NCI-H748 treated with DMSO at 0.1 percent for 48 hours (cell line): Measurements from ENCODE around the gene SLX4IP.

Experiments used
- DNase-seq: peaks from one replicate; lab custom pipeline; 2025; lab: John Stamatoyannopoulos, UW

Gene SLX4IP

DNA sequence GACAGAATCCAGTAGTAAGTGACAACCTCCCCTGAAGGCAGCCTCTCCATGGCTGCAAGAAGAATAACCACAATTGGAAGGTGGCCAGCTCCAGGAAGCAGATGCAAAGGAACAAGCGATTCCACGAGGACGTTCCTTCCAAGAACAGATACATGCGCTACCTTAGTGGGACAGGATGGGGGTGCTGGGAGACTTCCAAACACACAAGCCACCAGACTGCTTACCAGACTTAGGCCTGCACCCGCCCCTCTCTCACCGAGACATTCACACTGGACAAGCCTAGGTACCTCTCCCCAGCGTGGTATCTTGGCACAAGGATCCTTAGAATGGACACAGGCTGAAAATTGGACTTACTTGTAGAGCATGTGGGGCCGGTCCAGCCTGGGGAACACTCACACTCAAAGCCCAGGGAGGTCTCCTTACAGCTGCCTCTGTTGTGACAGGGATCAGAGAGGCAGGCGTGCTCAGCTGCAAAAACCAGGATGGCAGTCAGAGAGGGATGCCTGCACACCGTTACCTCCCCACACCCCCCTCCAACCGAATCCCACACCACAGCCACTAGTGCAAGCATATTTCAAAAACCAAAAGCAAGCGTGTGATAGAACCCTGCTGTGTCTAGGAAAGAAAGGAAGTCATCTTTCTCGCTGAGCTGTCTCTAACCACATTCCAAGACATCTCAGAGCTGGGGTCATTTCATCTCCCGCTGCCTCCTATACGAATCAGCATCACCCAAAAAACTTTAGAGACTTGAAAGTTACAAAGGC, 216.3 kb downstream of the SLX4IP start:
- no peak for DNase-seq

DNA sequence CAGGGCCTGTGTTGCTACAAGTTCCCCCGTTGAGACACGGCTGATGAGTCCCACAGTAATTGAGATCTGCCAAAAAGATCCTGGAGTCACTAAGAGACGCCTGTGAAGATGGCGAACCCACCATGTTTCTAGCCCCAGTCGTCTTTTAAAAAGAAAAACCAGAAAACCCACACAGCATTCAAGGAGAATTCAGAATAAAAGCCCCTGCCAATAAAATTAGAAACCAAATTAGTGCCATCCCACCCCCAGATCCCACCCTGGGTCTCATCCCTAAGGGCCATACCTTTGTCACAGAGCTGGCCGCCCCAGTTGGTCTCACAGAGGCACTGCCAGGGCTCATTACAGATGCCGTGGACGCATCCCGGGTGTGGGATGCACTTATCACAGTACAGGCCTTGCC, 217.1 kb downstream of the SLX4IP start:
- DNase-seq, result no peak

DNA sequence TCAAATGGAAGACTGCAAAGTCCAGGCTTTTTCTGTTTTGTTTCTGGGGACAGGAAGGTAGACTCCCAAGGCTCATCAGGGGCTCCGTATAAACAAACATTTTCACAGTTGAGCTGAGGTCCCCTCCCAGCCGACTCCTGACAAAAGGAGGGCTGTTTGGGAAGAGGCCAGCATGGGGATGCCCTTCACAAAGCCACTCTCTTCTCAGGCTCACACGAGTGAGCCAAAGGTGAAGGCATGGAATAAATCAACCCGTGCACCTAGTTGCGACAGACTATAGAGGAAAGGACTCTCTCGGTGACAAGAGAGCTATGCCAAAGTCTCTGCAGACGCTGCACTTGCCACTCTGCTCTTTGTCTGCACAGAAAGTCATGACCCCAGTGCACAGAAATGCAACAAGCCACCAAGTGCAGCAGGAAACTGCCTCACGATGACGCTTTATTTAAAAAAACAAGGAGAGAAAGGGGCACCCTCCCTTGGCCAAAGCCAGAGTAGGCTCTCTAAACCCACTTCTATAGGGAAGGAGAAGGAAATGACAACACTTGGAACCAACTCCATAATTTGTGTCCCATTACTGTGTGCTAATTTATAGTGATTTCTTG, 217.7 kb downstream of the SLX4IP start:
- no peak for DNase-seq

DNA sequence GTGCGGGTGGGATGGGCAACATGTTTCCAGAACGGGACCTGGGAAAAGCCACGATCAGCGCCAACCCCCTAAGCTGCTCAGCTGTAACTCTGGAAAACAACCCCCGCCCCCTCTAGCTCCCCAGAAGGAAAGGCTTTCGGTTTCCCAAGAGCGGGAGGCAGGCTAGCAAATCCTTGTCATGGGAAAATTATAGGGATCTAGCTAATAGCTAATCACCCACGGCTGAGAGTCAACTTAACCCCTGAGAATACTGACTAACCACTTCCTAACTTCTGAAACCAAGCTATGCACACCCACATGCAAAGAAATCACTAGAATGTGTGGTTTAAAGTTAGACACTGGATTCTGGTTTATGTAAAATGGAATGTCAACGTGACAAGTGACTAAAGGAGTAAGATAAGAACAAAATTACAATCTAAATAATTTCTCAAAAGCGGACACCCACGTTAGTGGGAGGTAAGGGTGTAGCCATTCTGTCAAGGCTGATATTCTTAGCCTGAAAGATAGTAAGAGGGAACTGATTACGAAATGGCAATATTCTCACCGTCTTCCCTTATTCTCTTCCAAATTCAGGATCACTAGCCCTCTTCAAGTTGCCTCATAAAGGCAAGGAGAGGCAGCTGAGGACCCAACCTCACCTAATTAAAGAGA, 218.6 kb downstream of the SLX4IP start:
- DNase-seq, result no peak

DNA sequence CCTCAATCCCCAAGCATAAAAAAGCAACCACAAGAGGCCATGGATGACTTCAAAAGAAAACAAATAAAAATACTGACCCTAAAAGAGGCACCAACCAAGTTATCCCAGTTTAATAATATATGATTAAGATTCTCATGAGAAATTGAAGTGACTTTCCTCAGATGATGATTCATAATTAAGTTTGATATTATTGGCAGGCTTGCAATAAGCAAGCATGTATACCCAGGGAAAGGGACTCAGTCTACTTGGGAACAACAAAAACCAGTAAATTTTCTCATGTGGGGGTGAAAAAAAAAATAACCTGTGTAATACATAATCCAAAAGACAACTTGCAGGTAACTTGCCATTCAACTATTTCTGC, 219.1 kb downstream of the SLX4IP start:
- DNase-seq, result no peak

DNA sequence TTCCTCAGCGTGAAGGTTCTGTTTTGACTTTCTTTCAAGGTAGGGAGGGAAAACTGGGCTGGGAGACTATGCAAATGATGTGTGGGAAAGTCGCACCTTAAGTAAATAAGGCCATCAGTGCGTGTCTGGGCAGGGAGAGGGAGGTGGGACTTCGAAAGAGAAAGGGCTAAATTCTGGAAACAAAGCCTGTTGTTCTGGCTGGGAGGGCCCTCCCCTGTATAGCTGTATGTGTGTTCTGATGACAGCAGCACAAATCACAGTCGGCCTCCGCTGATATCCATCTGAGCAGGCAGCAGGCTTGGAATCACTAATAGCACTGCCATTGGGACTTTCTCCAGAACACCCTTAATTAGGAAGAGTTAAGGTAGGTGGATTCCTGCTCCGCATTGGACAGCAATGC, 219.5 kb downstream of the SLX4IP start:
- peak; percentile 33 for DNase-seq

DNA sequence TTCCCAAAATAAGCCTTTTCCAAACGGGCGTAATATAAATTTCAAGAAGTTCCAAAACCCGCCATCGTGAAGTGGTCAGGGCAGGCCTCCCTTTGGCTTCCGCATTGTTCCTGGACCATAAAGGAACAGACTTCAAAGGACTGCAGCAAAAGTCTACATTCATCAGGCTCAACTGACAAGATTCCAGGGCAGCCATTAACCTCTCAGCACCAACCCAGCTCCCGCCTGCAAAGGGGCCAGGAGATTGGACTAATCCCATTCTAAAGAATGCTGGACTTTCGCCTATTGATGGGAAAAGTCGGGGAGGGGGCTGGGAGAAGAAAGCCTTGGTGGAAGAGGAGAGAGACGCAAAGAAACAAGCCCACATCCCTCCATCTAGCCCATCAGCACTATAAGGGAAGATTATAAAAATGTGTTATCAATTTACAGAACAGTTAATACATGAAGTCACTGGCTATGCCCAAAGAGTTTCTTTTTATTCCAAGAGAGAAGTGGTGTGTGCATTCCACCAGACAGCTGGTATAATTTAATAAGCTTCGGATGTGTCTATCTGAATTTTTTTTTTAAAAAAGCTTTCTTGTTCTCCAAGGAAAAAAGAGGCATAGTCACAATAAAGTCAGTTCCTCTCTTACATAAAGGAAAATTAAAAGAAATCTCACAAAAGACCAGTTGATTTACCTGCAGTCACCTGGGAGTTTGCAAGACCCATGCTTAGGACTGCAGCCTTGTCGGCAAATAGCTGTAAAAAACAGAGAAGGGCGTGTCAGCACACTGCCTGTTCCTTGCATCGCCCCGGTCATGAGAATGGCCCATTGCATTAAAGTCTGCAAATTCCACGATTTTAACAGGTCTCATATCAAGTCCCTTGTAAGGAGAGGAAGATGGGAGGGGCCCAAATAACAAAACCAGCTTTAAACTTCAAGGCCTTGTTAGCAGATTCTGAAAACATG, 220.9 kb downstream of the SLX4IP start:
- DNase-seq, result no peak

DNA sequence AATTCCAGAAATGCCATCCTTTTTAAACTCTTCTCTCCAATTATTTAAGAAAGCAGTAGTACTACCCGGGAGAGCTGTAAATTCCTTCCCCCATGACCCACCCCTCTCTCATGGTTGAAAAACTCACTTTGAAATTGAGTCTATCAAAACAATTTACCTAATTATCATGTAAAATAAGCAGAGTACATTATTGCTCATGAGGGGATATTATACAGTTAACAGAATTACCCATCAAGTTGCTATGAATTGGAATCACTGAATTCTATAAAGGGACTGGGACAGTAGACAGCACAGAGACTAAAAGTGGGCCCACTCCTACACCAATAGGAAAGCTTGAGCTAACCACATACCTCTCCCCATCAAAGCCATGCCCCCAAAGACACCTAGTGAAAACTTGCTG, 222.3 kb downstream of the SLX4IP start:
- DNase-seq, result no peak

DNA sequence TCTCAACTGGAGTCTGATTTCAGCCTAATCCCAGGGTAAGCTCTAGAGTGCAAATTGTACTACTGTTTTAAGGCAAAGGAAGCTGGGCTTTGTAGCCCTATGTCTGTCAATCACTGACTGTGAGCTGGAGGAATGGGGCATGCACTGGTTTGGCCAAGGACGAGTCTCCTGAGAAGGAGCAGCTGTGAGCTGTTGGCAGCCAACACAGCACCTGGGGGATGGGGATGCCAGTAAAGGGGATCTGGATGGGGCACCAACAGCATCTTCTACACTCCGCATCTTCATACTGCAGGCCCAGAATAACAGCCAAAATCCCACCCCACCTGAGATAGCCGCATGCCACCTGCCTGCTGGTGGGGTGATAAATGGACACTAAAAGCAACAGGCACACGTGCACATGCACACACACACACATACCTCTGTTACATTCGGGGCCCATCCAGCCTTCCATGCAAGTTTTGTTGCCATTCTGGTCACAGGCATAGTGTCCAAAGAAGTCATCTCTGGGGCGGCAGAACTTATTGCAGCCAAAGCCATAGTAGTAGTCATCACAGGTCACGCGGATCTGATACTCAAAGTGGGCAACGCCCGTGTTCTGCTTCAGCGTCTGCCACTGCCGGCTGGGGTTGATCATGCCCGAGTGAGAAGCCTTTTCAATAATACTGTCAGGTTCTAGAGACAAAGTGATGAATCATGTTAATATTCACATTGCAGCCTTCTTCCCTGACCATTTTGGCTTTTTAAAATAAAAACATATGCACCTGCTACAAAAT, 223.1 kb downstream of the SLX4IP start:
- no peak for DNase-seq

DNA sequence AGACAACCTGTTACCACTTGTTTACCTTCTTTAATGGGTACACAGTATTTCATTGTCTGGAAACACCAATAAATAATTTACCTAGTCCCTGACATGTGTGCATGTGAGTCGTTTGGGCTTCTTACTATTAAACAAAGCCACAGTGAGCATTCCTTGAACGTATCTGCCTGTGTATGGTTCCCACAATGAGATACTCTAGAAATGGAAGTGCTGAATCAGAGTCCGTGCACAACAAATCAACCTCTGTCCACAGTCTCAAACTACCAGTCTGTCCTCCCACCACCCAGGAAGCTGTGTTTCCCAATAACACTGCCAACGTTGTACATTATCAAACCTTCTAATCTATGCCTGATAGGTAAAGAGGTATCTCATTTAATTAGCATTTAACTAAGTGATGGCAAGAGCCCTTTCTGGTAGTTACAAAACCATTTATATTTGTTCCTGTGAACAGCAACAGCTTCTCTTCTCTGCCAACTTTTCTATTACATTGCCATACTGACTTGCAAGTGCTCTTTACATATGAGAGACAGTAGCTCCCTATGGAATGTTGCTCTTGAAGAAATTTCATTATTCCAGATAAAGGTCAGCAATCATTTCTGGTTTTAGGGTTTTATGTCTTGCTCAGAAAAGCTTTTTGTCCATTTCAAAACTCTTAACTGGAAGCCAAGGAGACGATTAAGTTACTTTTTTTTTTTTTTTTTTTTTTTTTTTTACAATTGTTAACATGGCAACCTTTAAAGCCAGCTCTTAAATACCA, 223.9 kb downstream of the SLX4IP start:
- no peak for DNase-seq

DNA sequence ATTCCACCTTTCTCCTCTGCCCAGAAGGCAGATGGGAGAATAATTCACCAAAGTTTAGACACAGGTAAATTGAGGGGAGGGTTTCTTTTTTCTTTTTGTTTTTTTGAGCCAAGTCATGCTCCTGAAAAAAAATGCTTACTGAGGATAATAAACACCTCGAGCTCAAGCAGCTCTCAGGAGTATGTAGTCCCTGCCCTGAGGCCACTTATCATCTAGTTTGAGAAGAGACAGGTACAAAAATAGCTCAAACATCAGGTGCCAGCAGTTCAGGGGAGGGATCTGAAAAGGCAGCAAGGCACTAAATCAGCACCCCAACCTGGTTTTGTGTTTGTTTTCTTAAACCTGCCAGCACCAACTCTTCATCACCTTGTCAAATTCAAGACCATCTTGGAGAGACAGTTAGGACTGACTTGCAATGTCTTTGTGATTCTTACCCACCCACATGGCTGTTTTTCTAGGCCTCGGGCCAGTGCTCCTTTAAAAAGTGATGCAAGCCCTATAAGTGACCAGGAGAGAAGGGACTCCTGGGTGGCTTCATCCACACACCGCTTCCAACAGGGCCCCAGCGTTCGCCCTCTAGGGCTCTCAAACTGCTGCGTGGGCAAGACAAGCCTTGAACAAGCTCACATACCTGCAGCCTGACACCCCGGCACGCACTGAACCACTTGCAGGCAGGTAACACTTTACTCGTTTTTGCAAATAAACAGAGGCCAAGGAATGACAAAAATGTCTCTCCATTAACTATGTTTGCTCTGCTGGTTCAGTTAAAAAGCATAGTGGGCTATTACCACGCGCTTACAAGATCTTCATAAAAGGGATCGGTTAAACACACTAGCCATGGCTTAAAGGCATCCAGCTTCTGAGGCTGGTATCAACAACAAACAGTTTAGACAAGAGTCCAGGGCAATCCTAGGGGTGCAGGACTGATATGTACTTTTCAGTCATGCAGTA, 224.8 kb downstream of the SLX4IP start:
- no peak for DNase-seq

DNA sequence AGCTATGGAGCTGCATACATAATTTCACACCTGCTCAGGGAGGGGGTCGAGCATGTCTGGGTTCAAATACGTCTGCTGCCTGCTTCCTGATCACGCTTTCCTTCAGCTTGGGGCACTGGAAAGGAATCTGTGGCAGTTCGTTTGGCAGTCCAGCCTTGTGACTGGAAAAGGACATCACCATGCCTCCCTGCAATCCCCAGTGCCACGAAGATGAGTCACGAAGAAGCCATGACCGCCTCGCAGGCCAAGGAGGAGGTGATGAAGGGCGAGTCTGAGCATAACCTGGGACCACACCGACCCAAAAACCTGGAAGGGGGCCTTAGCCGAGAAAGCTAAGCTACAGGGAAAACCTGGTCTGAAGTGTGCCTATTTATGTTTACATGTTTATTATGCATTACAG, 225.6 kb downstream of the SLX4IP start:
- DNase-seq, result no peak

DNA sequence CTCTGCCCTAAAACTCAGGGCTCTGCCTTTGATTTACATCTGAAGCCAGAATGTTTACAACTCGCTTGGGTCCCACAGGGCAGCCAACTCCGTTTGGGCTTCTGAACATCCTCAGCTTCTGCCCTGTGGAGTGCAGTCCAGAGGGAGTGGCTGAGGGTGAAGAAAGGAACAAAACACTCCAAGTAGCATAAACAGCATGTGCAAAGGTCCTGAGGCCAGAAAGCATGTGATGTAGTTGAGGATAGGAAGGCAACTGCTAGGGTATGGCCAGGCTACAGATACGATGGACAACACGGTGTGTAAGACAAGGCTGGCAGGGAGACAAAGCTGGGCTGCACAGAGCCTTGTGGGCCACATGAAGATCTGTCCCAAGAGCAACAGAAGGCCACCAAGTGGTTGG, 226.2 kb downstream of the SLX4IP start:
- DNase-seq, result no peak

DNA sequence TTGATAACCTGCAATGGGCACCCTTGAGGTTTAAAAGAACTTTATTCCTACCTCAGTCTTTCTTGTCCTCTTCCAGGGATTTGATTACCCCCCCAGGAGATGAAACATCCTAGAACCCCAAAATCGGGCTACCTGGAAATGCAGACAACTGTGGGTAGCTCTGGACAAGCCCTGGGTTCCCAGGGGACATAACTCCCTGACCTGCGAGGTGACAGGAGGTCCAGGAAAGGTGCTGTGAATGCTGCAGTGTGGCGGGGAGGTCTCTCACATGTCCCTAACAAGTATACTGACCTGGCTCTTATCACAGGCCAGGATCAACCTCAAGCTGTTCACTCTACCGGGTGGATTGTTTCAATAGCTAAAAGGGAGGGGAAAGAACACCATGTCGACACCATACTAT, 227.0 kb downstream of the SLX4IP start:
- DNase-seq, result no peak

DNA sequence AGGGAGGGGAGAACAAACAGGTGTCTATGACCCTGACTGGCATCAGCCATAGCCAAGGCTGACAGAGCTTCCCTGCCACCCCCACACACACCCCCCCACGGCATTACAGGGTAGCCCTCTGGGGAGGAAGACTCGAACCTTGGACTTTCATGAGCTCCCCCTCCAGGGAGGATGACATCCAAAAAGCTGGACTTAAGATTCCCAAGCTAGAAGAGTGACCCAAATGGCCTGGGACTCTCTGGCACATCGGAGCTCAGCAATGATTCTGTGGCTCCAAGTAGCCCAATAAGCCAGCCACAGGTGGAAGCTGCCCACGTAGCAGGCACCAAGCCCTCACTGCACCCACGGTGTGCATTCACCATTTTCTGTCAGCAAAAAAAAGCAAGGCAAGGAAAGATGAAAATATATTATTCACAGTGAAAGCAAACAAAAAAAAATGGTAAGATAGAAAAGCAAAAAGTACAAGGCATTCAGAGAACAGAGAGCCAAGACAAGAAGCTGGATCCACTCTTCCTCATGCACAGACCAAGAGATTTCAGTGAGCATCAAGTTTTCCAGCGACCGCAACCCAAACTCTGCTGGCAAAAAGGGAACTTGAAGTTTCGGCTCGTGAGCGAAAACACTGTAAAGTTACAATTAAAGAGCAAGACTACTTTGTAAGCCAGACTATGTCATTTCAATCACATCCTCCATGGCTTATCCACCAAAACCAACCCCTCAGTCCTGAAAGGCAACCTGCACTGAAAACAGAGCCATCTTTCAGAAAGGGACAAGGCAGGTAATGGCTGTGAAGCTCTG, 227.8 kb downstream of the SLX4IP start:
- no peak for DNase-seq

DNA sequence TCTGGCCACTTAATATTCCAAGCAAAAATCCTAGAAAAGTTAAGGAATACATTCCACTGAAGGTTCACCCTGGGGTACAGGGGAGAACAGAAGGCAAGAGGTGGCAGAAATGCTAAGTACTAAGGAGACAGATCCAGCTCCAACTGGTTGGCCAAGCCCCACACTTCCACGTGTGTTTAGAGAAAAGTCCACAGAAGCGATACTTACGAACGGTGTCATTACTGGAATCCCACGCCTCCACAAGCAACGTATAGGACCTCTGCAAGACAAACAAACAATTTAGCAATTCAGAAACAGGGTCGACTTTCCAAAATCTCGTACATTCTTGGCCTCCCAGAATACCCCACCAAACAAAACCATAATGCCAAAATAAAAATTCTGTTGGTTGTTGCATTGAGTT, 228.7 kb downstream of the SLX4IP start:
- no peak for DNase-seq

DNA sequence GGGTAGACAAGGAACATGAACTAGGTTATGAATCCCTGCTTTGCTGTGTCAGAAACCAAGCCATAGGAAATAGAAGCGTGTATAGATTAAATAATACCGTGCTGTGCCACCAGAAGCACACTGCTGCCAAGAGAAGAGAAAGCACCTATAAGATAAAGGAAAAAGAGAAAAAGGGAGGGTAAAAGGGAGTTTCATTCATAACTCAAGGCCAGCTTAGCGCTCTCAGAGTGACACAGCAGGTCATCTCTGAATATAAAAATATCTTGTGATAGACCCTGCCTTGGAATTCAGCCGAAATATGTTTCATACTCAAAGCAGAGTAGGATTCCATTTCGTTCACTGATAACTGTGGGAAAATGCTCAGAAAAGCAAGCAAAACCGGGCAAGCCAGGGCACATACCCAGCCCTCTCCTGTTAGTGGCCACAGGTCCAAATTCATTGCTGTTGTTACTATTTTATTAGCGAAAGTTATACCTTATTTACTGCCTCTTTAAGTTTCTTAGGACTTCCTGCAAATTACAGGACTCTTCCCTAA, 230.0 kb downstream of the SLX4IP start:
- no peak for DNase-seq

DNA sequence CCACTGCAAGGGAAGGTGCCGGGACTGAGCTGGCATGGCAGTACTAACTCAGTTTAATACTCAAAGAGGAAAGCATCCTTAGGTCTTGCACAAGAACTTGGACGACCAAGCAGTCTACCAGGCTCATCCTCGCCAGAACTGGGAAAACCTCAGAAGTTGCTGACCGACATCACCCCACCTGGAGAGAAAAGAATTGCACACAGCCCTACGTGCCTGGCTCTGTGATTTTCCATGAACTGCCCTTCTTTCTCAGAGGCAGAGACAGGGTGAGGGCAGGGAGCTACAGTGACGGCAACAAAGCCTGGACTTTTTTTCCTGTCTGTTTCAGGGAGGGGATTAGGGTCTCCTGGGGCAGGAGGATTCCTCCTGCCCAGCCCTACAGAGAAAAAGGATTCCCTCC, 230.7 kb downstream of the SLX4IP start:
- no peak for DNase-seq
